NT2/D1 (cell line): ENCODE measurements around the gene UGT1A10.

Experiments used
- DNase-seq: peaks from one replicate; pipeline ENCODE4 v3.0.0-alpha.2; 2011; ENCODE audit warnings: low read depth, low spot score
- H3K27me3 ChIP-seq: 2 replicates; pipeline ENCODE4 v1.6.0; 2011; ENCODE audit warnings: mild to moderate bottlenecking; ENCODE audit not compliant: insufficient read length, insufficient read depth
- H3K36me3 ChIP-seq: 2 replicates; pipeline ENCODE4 v1.6.1; 2011; ENCODE audit warnings: mild to moderate bottlenecking, low read length, mixed read lengths; ENCODE audit not compliant: insufficient read depth, insufficient read length
- H3K4me1 ChIP-seq: 2 replicates; pipeline ENCODE4 v1.5.1; 2011; ENCODE audit not compliant: insufficient read depth, insufficient read length
- H3K4me3 ChIP-seq: 2 replicates; pipeline ENCODE4 v1.5.1; 2011; ENCODE audit warnings: low read depth; ENCODE audit not compliant: insufficient read length
- H3K9ac ChIP-seq: 2 replicates; pipeline ENCODE4 v1.6.0; 2011; ENCODE audit warnings: low read depth; ENCODE audit not compliant: insufficient read length
- H3K9me3 ChIP-seq: 2 replicates; pipeline ENCODE4 v1.5.1; 2011; ENCODE audit warnings: mild to moderate bottlenecking, low read length; ENCODE audit not compliant: insufficient read depth
- SUZ12 ChIP-seq: IDR thresholded peaks from 2 replicates; pipeline ENCODE4 v1.6.1; 2011; ENCODE audit not compliant: insufficient read length, insufficient read depth; ENCODE audit errors: extremely low read depth
- YY1 ChIP-seq: IDR thresholded peaks from 2 replicates; pipeline ENCODE4 v1.6.1; 2011; ENCODE audit not compliant: insufficient read length, insufficient read depth
- ZNF274 ChIP-seq: IDR thresholded peaks from 2 replicates; pipeline ENCODE4 v1.6.1; 2011; ENCODE audit warnings: mild to moderate bottlenecking, low read depth, low read length

Gene UGT1A10

DNA sequence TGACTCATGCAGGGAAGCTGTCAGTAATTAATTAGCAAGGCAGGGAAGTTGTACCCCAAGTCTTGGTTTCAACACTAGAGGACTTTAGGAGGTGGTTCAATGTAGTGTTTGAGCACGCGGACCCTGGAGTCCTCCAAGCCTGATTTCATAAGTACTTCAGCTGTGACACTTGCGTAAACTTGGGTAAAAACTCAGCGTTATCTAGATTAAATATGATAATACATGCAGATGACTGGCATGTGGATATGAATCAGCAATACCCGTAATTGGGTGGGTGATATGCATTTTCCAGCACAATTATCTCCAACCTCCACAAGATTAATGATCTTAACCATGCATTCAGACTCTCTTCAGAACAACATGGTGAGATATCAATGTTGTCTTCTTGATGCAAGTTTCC lies 50.7 kb downstream of the UGT1A10 start:
- Histone ChIP-seq H3K36me3 (no peaks in the 10 kb centered on the region), H3K9me3 (no peaks in the 10 kb centered on the region; the same call in 1 of the 2 replicates), H3K27me3 (no peaks in the 10 kb centered on the region), H3K4me3 (no peak overlapping the region), H3K9ac (no peak overlapping the region), H3K4me1 (no peaks in the 10 kb centered on the region)
- TF ChIP-seq SUZ12 (no peak), ZNF274 (no peak), YY1 (no peak)
- no peak for DNase-seq

DNA sequence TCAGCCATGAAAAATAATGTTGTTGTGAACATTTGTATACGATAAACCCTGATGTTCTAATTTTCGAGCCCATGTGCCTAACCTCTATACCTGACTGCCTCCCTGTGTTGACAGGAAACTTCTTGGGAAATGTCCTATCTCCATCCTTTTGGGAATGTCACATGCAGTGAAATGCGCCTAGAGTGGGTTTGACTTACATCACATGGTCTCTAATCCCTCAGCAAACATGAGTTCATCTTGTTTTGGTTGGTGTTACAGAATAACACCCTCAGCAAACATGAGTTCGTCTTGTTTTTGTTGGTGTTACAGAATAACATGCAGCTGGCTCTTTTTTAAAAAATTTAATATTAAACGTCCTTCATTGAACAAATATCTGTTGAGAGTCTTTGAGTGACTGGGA lies 52.1 kb downstream of the UGT1A10 start:
- TF ChIP-seq YY1 (no peak), ZNF274 (no peak), SUZ12 (no peak)
- Histone ChIP-seq H3K4me1 (no peaks in the 10 kb centered on the region), H3K9ac (no peak overlapping the region), H3K36me3 (no peaks in the 10 kb centered on the region), H3K4me3 (no peak overlapping the region), H3K9me3 (no peaks in the 10 kb centered on the region; the same call in 1 of the 2 replicates), H3K27me3 (no peaks in the 10 kb centered on the region)
- DNase-seq: no peak

DNA sequence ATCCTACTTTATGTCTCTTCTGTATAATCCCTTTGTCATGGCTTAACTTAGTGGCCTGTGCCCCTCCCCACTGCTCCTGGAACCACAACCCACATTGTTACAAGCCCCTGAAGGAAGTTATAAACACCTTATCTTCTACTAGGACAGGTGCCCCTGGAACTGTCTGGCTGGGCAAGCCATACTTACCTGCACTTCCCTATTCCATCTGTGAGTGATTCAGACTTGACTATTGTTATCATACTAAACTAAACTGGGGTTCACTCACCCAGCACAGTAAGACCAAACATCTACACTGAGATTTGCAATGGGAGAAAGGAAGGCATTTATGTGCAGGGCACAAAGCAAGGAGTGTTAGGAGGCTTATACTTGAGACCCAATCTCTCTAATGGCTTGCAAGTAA lies 52.8 kb downstream of the UGT1A10 start:
- no peak overlapping the region for H3K4me3 ChIP-seq
- H3K36me3 ChIP-seq: no peaks in the 10 kb centered on the region
- H3K9me3 ChIP-seq: no peaks in the 10 kb centered on the region; the same call in 1 of the 2 replicates
- no peak for DNase-seq
- no peaks in the 10 kb centered on the region for H3K4me1 ChIP-seq
- no peak overlapping the region for H3K9ac ChIP-seq
- TF ChIP-seq SUZ12: no peak
- TF ChIP-seq YY1: no peak
- TF ChIP-seq ZNF274: no peak
- H3K27me3 ChIP-seq: no peaks in the 10 kb centered on the region

DNA sequence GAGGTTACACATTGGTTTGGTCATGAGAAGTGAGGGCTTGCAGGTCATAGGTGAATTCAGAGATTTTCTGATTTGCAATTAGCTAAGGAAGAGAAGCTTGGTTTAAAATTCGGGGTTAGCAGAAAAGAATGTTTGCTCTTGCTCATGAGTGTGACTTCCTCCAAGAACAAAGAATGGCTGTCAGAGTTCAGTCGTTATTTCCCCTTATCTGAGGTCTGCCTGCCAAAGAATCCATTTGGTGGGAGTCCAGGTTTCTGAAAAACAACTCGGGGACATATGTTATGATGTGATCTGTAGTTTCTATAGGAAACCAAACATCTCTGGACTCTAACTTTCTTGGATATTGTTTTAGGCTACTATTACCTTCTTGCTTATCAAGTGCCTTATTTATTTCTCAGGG lies 53.3 kb downstream of the UGT1A10 start:
- no peak for TF ChIP-seq YY1
- no peak for TF ChIP-seq ZNF274
- no peak for TF ChIP-seq SUZ12
- no peaks in the 10 kb centered on the region for H3K27me3 ChIP-seq
- H3K9ac ChIP-seq: no peak overlapping the region
- no peaks in the 10 kb centered on the region for H3K36me3 ChIP-seq
- no peak for DNase-seq
- no peaks in the 10 kb centered on the region for H3K4me1 ChIP-seq
- H3K9me3 ChIP-seq: no peaks in the 10 kb centered on the region; the same call in 1 of the 2 replicates
- no peak overlapping the region for H3K4me3 ChIP-seq

DNA sequence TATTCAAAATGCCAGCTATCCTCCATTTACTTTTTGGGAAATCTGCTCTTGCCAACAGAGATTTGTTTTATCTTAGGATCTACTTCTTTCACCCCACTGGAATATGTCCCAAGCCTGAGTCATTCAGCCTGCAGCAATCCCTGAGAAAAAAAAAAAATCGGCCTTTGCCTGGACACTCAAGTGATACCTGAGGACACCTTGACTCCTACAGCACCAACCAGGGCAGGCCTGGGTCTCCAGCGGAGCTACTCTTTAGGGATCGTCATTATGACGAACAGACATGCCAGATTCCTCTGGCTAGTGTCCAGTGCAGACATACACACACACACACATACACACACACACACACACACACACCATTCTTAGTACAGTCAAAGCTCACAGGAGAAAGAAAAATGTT lies 54.2 kb downstream of the UGT1A10 start:
- no peaks in the 10 kb centered on the region; the same call in 1 of the 2 replicates for H3K9me3 ChIP-seq
- no peaks in the 10 kb centered on the region for H3K4me1 ChIP-seq
- no peak for TF ChIP-seq YY1
- TF ChIP-seq ZNF274: no peak
- TF ChIP-seq SUZ12: no peak
- no peaks in the 10 kb centered on the region for H3K27me3 ChIP-seq
- H3K4me3 ChIP-seq: no peak overlapping the region
- H3K9ac ChIP-seq: no peak overlapping the region
- H3K36me3 ChIP-seq: no peaks in the 10 kb centered on the region
- no peak for DNase-seq

DNA sequence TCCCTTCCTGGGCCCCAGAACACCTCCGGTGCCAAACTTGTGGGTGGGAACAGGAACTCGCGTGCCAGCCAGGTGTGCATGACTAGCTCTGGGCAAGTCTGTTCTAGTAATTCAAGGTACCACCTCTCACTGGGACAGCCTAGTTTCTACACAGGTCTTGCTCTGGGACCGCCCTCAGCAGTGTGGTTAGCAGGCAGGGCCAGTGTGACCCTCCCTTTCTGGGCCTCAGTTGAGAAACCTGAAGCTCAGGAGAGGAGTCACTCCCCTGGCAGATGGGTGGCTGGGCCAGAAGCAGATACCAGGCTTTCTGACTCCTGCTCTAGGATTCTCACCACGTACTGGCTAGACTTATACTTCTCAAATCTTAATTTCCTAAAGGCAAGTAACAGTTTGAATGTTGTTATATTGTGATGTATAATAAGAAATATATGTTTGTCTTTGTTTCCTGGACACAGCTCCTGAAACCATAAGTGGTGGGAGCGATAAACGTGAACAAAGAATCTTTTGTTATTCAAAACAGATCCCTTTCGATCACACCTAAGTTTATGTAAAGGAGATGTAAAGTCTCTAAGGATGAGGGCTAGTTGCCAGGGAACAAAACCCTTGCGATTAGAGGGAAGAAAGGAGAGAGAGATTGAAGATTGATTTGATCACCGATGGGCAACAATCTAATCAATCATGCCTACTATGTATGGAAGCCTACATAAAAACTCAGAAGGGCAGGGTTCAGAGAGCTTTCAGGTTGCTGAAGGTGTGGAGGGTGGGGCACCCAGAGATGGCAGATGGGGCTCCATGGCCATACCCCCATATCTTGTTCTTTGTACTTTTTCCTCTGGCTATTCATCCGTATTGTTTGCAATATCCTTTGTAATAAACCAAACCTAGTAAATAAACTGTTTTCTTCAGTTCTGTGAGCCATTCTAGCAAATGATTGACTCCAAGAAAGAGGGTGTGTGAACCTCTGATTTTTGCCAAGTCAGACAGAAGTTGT lies 55.5 kb downstream of the UGT1A10 start:
- H3K36me3 ChIP-seq: no peaks in the 10 kb centered on the region
- H3K4me1 ChIP-seq: no peaks in the 10 kb centered on the region
- H3K9me3 ChIP-seq: no peaks in the 10 kb centered on the region; the same call in 1 of the 2 replicates
- no peak for DNase-seq
- H3K9ac ChIP-seq: no peak overlapping the region
- no peaks in the 10 kb centered on the region for H3K27me3 ChIP-seq
- TF ChIP-seq ZNF274 (no peak), SUZ12 (no peak), YY1 (no peak)
- no peak overlapping the region for H3K4me3 ChIP-seq

DNA sequence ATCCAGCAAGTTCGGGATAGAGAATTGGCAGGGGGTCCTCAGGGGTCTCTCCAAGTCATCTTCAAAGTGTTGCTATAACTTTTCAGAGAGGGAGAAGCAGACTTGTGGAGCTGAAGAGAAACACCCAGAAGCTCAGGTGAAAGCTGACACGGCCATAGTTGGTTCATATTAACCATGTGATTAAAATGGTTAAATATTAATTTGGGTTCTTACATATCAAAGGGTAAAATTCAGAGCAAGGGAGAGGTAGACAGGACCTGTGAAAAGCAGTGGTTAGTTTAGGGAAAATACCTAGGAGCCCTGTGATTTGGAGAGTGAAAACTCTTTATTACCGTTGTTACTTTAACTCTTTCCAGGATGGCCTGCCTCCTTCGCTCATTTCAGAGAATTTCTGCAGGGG lies 56.4 kb downstream of the UGT1A10 start, which contains the start of gene UGT1A6:
UGT1A6 (plus strand) TSS at position 243 of the 400 bp plus-strand sequence; CDS start at position 358, 115 bp downstream.
- no peaks in the 10 kb centered on the region for H3K4me1 ChIP-seq
- no peak for TF ChIP-seq YY1
- no peak for TF ChIP-seq ZNF274
- no peak for TF ChIP-seq SUZ12
- DNase-seq: no peak
- H3K9me3 ChIP-seq: no peaks in the 10 kb centered on the region; the same call in 1 of the 2 replicates
- no peaks in the 10 kb centered on the region for H3K36me3 ChIP-seq
- H3K9ac ChIP-seq: no peak within 1 kb of the TSS
- H3K27me3 ChIP-seq: no peaks in the 10 kb centered on the region
- H3K4me3 ChIP-seq: no peak within 1 kb of the TSS
